ENCODE results near the gene SORCS3.

The SORCS3 gene

GRCh38 chr10:105241254-105241653 lies 600.2 kb downstream of the SORCS3 start:
- Histone ChIP-seq H3F3A (ENCODE audit: control insufficient read depth, insufficient read depth) (no peaks in the 10 kb centered on the region), H4K20me1 (ENCODE audit: control insufficient read depth, insufficient read depth, low read depth, low read length) (no peaks in the 10 kb centered on the region), H3K4me3 (ENCODE audit: low read length) (no peak overlapping the region), H3K27ac (ENCODE audit: low read depth, low read length) (no peak overlapping the region), H3K27me3 (ENCODE audit: control insufficient read depth, low read length) (no peaks in the 10 kb centered on the region), H3K79me2 (ENCODE audit: control insufficient read depth, low read length) (no peaks in the 10 kb centered on the region), H3K36me3 (ENCODE audit: control insufficient read depth, low read length) (no peaks in the 10 kb centered on the region), H3K9me3 (ENCODE audit: control insufficient read depth, insufficient read depth, low read length) (no peaks in the 10 kb centered on the region), H3K4me1 (ENCODE audit: control insufficient read depth, low read length) (no peaks in the 10 kb centered on the region), H3K9me2 (replicated peaks; ENCODE audit: control insufficient read depth, low read length) (no peaks in the 10 kb centered on the region), H3K4me2 (ENCODE audit: low read length) (no peak overlapping the region)
- TF ChIP-seq, protein P1, sequence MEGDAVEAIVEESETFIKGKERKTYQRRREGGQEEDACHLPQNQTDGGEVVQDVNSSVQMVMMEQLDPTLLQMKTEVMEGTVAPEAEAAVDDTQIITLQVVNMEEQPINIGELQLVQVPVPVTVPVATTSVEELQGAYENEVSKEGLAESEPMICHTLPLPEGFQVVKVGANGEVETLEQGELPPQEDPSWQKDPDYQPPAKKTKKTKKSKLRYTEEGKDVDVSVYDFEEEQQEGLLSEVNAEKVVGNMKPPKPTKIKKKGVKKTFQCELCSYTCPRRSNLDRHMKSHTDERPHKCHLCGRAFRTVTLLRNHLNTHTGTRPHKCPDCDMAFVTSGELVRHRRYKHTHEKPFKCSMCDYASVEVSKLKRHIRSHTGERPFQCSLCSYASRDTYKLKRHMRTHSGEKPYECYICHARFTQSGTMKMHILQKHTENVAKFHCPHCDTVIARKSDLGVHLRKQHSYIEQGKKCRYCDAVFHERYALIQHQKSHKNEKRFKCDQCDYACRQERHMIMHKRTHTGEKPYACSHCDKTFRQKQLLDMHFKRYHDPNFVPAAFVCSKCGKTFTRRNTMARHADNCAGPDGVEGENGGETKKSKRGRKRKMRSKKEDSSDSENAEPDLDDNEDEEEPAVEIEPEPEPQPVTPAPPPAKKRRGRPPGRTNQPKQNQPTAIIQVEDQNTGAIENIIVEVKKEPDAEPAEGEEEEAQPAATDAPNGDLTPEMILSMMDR (IDR thresholded peaks at IDR 0.05; ENCODE audit: low read depth, low read length, poor library complexity, severe bottlenecking), result no peak
- no peak for TF ChIP-seq EZH2phosphoT487 (IDR thresholded peaks at IDR 0.05; ENCODE audit: borderline replicate concordance, low read length)

- Histone ChIP-seq H3K9me3 (ENCODE audit: control insufficient read depth, insufficient read depth, low read length) (no peaks in the 10 kb centered on the region), H3K36me3 (ENCODE audit: control insufficient read depth, low read length) (no peaks in the 10 kb centered on the region), H3K27me3 (ENCODE audit: control insufficient read depth, low read length) (no peaks in the 10 kb centered on the region), H3K4me2 (ENCODE audit: low read length) (no peak overlapping the region), H3K9me2 (replicated peaks; ENCODE audit: control insufficient read depth, low read length) (no peaks in the 10 kb centered on the region), H3K4me1 (ENCODE audit: control insufficient read depth, low read length) (no peaks in the 10 kb centered on the region), H3F3A (ENCODE audit: control insufficient read depth, insufficient read depth) (no peaks in the 10 kb centered on the region), H3K27ac (ENCODE audit: low read depth, low read length) (no peak overlapping the region), H4K20me1 (ENCODE audit: control insufficient read depth, insufficient read depth, low read depth, low read length) (no peaks in the 10 kb centered on the region), H3K79me2 (ENCODE audit: control insufficient read depth, low read length) (no peaks in the 10 kb centered on the region), H3K4me3 (ENCODE audit: low read length) (no peak overlapping the region)
- no peak for TF ChIP-seq EZH2phosphoT487 (IDR thresholded peaks at IDR 0.05; ENCODE audit: borderline replicate concordance, low read length)
- TF ChIP-seq, protein P1 (IDR thresholded peaks at IDR 0.05; ENCODE audit: low read depth, low read length, poor library complexity, severe bottlenecking), result no peak
Observed at GRCh38 chr10:105243381-105243780, 602.3 kb downstream of the SORCS3 start.

- H3K9me2 ChIP-seq (replicated peaks; ENCODE audit: control insufficient read depth, low read length), result no peaks in the 10 kb centered on the region
- no peak for TF ChIP-seq EZH2phosphoT487 (IDR thresholded peaks at IDR 0.05; ENCODE audit: borderline replicate concordance, low read length)
- TF ChIP-seq, protein P1 (IDR thresholded peaks at IDR 0.05; ENCODE audit: low read depth, low read length, poor library complexity, severe bottlenecking), result no peak
- H3K36me3 ChIP-seq (ENCODE audit: control insufficient read depth, low read length), result no peaks in the 10 kb centered on the region
- H3K9me3 ChIP-seq (ENCODE audit: control insufficient read depth, insufficient read depth, low read length), result no peaks in the 10 kb centered on the region
- H4K20me1 ChIP-seq (ENCODE audit: control insufficient read depth, insufficient read depth, low read depth, low read length), result no peaks in the 10 kb centered on the region
- H3F3A ChIP-seq (ENCODE audit: control insufficient read depth, insufficient read depth), result no peaks in the 10 kb centered on the region
- H3K4me3 ChIP-seq (ENCODE audit: low read length), result no peak overlapping the region
- H3K4me2 ChIP-seq (ENCODE audit: low read length), result no peak overlapping the region
- no peaks in the 10 kb centered on the region for H3K79me2 ChIP-seq (ENCODE audit: control insufficient read depth, low read length)
- H3K27ac ChIP-seq (ENCODE audit: low read depth, low read length), result no peak overlapping the region
- H3K4me1 ChIP-seq (ENCODE audit: control insufficient read depth, low read length), result no peaks in the 10 kb centered on the region
- H3K27me3 ChIP-seq (ENCODE audit: control insufficient read depth, low read length), result no peaks in the 10 kb centered on the region
Observed at GRCh38 chr10:105243825-105244224, 602.7 kb downstream of the SORCS3 start.
